Measurements from ENCODE around the gene VAV2. TPM values are rescaled to one million over a fixed set of nuclear protein-coding genes. Genes with fewer than 3 reads are reported as not detected.

Gene VAV2
- polyA plus RNA-seq, 2 of the 4 experiments (the other 2 are of a cell fraction): 9.8 to 21.4 TPM

- H3K27ac ChIP-seq: no peak overlapping the region
- H3K4me2 ChIP-seq: no peak overlapping the region
- no peak for ATAC-seq
- CTCF ChIA-PET: interaction anchor here (1.2 kb wide), 1 partner anchor 191 kb away, joined by 3 read pairs; no protein-coding TSS in a partner anchor
- FAIRE-seq: no peak
- WGBS (ENCODE audit: missing lambda C conversion rate): 94% methylated on average over 23 of the region's 24 CpGs
- no peak overlapping the region for H3K4me3 ChIP-seq
- TF ChIP-seq CHD4 (IDR thresholded peaks at IDR 0.05; ENCODE audit: borderline replicate concordance) (no peak), HEYL (CRISPR knock-in tag; IDR thresholded peaks at IDR 0.05) (no peak), ESRRA (IDR thresholded peaks at IDR 0.05; ENCODE audit: borderline replicate concordance, low read length) (no peak), TP53 (CRISPR knock-in tag; IDR thresholded peaks at IDR 0.05) (no peak), JUNB (IDR thresholded peaks at IDR 0.05) (no peak), GATA3 (IDR thresholded peaks at IDR 0.05; ENCODE audit: borderline replicate concordance) (no peak), SREBF2 (IDR thresholded peaks at IDR 0.05) (no peak)
- TF ChIP-seq, protein P1, sequence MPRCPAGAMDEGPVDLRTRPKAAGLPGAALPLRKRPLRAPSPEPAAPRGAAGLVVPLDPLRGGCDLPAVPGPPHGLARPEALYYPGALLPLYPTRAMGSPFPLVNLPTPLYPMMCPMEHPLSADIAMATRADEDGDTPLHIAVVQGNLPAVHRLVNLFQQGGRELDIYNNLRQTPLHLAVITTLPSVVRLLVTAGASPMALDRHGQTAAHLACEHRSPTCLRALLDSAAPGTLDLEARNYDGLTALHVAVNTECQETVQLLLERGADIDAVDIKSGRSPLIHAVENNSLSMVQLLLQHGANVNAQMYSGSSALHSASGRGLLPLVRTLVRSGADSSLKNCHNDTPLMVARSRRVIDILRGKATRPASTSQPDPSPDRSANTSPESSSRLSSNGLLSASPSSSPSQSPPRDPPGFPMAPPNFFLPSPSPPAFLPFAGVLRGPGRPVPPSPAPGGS (IDR thresholded peaks at IDR 0.05): no peak
- TF ChIP-seq, protein P2, sequence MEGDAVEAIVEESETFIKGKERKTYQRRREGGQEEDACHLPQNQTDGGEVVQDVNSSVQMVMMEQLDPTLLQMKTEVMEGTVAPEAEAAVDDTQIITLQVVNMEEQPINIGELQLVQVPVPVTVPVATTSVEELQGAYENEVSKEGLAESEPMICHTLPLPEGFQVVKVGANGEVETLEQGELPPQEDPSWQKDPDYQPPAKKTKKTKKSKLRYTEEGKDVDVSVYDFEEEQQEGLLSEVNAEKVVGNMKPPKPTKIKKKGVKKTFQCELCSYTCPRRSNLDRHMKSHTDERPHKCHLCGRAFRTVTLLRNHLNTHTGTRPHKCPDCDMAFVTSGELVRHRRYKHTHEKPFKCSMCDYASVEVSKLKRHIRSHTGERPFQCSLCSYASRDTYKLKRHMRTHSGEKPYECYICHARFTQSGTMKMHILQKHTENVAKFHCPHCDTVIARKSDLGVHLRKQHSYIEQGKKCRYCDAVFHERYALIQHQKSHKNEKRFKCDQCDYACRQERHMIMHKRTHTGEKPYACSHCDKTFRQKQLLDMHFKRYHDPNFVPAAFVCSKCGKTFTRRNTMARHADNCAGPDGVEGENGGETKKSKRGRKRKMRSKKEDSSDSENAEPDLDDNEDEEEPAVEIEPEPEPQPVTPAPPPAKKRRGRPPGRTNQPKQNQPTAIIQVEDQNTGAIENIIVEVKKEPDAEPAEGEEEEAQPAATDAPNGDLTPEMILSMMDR (IDR thresholded peaks at IDR 0.05): no peak
- POLR2A ChIA-PET: no interaction called here
- peaks cover 15% of the 10 kb centered on the region for H3K4me1 ChIP-seq
- no peak for DNase-seq (ENCODE audit: low read depth in 1 of 2, low spot score in 1 of 2)
- H3K9me3 ChIP-seq: no peaks in the 10 kb centered on the region
These were observed 18.9 kb downstream of the VAV2 start for GRCh38 chr9:133973111-133973790.

- H3K27ac ChIP-seq: no peak overlapping the region
- DNase-seq (ENCODE audit: low read depth in 1 of 2, low spot score in 1 of 2) (no peak), ATAC-seq (no peak), FAIRE-seq (no peak)
- H3K9me3 ChIP-seq: no peaks in the 10 kb centered on the region
- POLR2A ChIA-PET: no interaction called here
- no peak overlapping the region for H3K4me3 ChIP-seq
- TF ChIP-seq ZSCAN20 (CRISPR knock-in tag; IDR thresholded peaks at IDR 0.05): no peak
- no peak for TF ChIP-seq NFE2L2 (conservative IDR thresholded peaks at IDR 0.05; ENCODE audit: low read length)
- TF ChIP-seq KDM5A (IDR thresholded peaks at IDR 0.05): no peak
- TF ChIP-seq BHLHE40 (IDR thresholded peaks at IDR 0.05; ENCODE audit: low read depth, low read length): no peak
- no peak for TF ChIP-seq RFX5 (IDR thresholded peaks at IDR 0.05)
- TF ChIP-seq RAD21 (conservative IDR thresholded peaks at IDR 0.05 in 1 of 2, IDR thresholded peaks at IDR 0.05 in 1 of 2): no peak
- no peak for TF ChIP-seq EP300 (IDR thresholded peaks at IDR 0.05)
- TF ChIP-seq PHF8 (IDR thresholded peaks at IDR 0.05; ENCODE audit: borderline replicate concordance, low read depth): no peak
- TF ChIP-seq TP53 (CRISPR knock-in tag; IDR thresholded peaks at IDR 0.05): no peak
- no peak for TF ChIP-seq SMC3 (IDR thresholded peaks at IDR 0.05)
- no peak for TF ChIP-seq E2F6 (IDR thresholded peaks at IDR 0.05; ENCODE audit: borderline replicate concordance, low read depth)
- no peak for TF ChIP-seq CHD2 (IDR thresholded peaks at IDR 0.05; ENCODE audit: low read length, partially characterized antibody)
- TF ChIP-seq HDAC2 (IDR thresholded peaks at IDR 0.05): no peak
- TF ChIP-seq REST (IDR thresholded peaks at IDR 0.05): no peak
- no peak for TF ChIP-seq ZC3H11A (IDR thresholded peaks at IDR 0.05)
- no peak for TF ChIP-seq POLR2AphosphoS2 (conservative IDR thresholded peaks at IDR 0.05; ENCODE audit: low read length)
- TF ChIP-seq, protein P1 (IDR thresholded peaks at IDR 0.05): no peak
- TF ChIP-seq HES2 (IDR thresholded peaks at IDR 0.05): no peak
- CTCF ChIA-PET: interaction anchor here (2.4 kb wide), 1 partner anchor 22 kb away, joined by 11 read pairs; no protein-coding TSS in a partner anchor
- WGBS (ENCODE audit: missing lambda C conversion rate): 90% methylated on average over 24 of the region's 30 CpGs
- no peak overlapping the region for H3K4me2 ChIP-seq
- peaks cover 15% of the 10 kb centered on the region for H3K4me1 ChIP-seq
These were observed 19.9 kb downstream of the VAV2 start for GRCh38 chr9:133971981-133972941.

All from A549 (cell line).